Measurements from ENCODE around the gene SMYD3.

DNA sequence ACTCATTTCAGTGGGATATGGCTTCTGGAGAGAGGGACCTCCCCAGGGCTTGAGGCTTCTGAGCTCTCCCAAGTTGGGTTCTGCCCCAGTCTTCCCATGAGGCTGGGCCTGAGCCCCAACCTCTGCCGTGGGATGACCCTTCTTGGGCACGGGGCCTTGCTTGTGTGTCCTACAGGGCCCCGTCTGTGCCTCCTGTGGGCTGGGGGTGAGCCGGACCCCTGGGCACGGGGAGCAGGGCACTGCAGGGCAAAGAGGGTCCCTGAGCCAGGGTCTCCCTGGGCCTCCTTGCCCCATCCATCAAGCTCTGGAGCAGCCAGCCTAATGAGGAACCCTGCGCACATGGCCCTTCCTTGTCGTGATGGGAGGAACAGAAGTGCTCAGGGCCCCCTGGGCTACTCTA lies 5.2 kb upstream of the SMYD3 start:
- TF ChIP-seq, protein P1, sequence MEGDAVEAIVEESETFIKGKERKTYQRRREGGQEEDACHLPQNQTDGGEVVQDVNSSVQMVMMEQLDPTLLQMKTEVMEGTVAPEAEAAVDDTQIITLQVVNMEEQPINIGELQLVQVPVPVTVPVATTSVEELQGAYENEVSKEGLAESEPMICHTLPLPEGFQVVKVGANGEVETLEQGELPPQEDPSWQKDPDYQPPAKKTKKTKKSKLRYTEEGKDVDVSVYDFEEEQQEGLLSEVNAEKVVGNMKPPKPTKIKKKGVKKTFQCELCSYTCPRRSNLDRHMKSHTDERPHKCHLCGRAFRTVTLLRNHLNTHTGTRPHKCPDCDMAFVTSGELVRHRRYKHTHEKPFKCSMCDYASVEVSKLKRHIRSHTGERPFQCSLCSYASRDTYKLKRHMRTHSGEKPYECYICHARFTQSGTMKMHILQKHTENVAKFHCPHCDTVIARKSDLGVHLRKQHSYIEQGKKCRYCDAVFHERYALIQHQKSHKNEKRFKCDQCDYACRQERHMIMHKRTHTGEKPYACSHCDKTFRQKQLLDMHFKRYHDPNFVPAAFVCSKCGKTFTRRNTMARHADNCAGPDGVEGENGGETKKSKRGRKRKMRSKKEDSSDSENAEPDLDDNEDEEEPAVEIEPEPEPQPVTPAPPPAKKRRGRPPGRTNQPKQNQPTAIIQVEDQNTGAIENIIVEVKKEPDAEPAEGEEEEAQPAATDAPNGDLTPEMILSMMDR (IDR thresholded peaks at IDR 0.05; ENCODE audit: poor library complexity, severe bottlenecking): no peak
- no peak for TF ChIP-seq POLR2AphosphoS5 (IDR thresholded peaks at IDR 0.05)
- TF ChIP-seq, protein P2, sequence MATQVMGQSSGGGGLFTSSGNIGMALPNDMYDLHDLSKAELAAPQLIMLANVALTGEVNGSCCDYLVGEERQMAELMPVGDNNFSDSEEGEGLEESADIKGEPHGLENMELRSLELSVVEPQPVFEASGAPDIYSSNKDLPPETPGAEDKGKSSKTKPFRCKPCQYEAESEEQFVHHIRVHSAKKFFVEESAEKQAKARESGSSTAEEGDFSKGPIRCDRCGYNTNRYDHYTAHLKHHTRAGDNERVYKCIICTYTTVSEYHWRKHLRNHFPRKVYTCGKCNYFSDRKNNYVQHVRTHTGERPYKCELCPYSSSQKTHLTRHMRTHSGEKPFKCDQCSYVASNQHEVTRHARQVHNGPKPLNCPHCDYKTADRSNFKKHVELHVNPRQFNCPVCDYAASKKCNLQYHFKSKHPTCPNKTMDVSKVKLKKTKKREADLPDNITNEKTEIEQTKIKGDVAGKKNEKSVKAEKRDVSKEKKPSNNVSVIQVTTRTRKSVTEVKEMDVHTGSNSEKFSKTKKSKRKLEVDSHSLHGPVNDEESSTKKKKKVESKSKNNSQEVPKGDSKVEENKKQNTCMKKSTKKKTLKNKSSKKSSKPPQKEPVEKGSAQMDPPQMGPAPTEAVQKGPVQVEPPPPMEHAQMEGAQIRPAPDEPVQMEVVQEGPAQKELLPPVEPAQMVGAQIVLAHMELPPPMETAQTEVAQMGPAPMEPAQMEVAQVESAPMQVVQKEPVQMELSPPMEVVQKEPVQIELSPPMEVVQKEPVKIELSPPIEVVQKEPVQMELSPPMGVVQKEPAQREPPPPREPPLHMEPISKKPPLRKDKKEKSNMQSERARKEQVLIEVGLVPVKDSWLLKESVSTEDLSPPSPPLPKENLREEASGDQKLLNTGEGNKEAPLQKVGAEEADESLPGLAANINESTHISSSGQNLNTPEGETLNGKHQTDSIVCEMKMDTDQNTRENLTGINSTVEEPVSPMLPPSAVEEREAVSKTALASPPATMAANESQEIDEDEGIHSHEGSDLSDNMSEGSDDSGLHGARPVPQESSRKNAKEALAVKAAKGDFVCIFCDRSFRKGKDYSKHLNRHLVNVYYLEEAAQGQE (IDR thresholded peaks at IDR 0.05; ENCODE audit: borderline replicate concordance): no peak
- TF ChIP-seq EP300 (conservative IDR thresholded peaks at IDR 0.05; ENCODE audit: poor library complexity, severe bottlenecking): no peak
- TF ChIP-seq RAD21 (conservative IDR thresholded peaks at IDR 0.05): no peak
- no peak for TF ChIP-seq MXI1 (conservative IDR thresholded peaks at IDR 0.05; ENCODE audit: poor library complexity, severe bottlenecking)

All from neural cell (in vitro differentiated cells).